Activated naive CD4-positive, alpha-beta T cell treated with anti-CD3 and anti-CD28 coated beads, Interleukin-2, amount 50 U/mL, for 24 hours (primary cell): ENCODE data around the gene CD200R1L.
A peak's percentile ranks its signal among the peaks of the same experiment; 100 is the strongest.

Experiments
- H3K27ac Mint-ChIP-seq: one replicate; pipeline ENCODE4 v1.8.0; 2021; ENCODE audit warnings: mild to moderate bottlenecking, mixed read lengths
- H3K27me3 Mint-ChIP-seq: one replicate; pipeline ENCODE4 v1.8.0; 2021; ENCODE audit warnings: mixed read lengths
- H3K36me3 Mint-ChIP-seq: one replicate; pipeline ENCODE4 v1.8.0; 2021; ENCODE audit warnings: mixed read lengths
- H3K4me1 Mint-ChIP-seq: one replicate; pipeline ENCODE4 v1.8.0; 2021; ENCODE audit warnings: mixed read lengths
- H3K4me3 Mint-ChIP-seq: one replicate; pipeline ENCODE4 v1.8.0; 2021; ENCODE audit warnings: mild to moderate bottlenecking, mixed read lengths
- H3K9me3 Mint-ChIP-seq: one replicate; pipeline ENCODE4 v1.8.0; 2021; ENCODE audit warnings: mixed read lengths

Gene CD200R1L, protein sequence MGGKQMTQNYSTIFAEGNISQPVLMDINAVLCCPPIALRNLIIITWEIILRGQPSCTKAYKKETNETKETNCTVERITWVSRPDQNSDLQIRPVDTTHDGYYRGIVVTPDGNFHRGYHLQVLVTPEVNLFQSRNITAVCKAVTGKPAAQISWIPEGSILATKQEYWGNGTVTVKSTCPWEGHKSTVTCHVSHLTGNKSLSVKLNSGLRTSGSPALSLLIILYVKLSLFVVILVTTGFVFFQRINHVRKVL

GRCh38 chr3:112846764-112847163, at the start of gene CD200R1L:
CD200R1L (minus strand) TSS chr3:112846864; CDS start chr3:112829367, 17,497 bp downstream.
- Mint-ChIP-seq H3K4me1 (peaks cover 22% of the 10 kb centered on the region), H3K27me3 (no peaks in the 10 kb centered on the region), H3K36me3 (peaks cover 7% of the 10 kb centered on the region), H3K27ac (no peak within 1 kb of the TSS), H3K9me3 (peaks cover 21% of the 10 kb centered on the region), H3K4me3 (peak within 1 kb of the TSS; percentile 1)

GRCh38 chr3:112894258-112894657, 47.6 kb upstream of the CD200R1L start:
- Mint-ChIP-seq H3K27ac (no peak overlapping the region), H3K4me1 (no peaks in the 10 kb centered on the region), H3K27me3 (no peaks in the 10 kb centered on the region), H3K36me3 (no peaks in the 10 kb centered on the region), H3K9me3 (no peaks in the 10 kb centered on the region), H3K4me3 (no peak overlapping the region)

- H3K4me3 Mint-ChIP-seq: no peak overlapping the region
- no peaks in the 10 kb centered on the region for H3K36me3 Mint-ChIP-seq
- no peaks in the 10 kb centered on the region for H3K9me3 Mint-ChIP-seq
- no peaks in the 10 kb centered on the region for H3K27me3 Mint-ChIP-seq
- H3K27ac Mint-ChIP-seq: no peak overlapping the region
- no peaks in the 10 kb centered on the region for H3K4me1 Mint-ChIP-seq
These were observed 42.7 kb upstream of the CD200R1L start for GRCh38 chr3:112889357-112889756.

- H3K4me3 Mint-ChIP-seq: no peak overlapping the region
These were observed 41.9 kb upstream of the CD200R1L start for GRCh38 chr3:112888381-112889085.

DNA sequence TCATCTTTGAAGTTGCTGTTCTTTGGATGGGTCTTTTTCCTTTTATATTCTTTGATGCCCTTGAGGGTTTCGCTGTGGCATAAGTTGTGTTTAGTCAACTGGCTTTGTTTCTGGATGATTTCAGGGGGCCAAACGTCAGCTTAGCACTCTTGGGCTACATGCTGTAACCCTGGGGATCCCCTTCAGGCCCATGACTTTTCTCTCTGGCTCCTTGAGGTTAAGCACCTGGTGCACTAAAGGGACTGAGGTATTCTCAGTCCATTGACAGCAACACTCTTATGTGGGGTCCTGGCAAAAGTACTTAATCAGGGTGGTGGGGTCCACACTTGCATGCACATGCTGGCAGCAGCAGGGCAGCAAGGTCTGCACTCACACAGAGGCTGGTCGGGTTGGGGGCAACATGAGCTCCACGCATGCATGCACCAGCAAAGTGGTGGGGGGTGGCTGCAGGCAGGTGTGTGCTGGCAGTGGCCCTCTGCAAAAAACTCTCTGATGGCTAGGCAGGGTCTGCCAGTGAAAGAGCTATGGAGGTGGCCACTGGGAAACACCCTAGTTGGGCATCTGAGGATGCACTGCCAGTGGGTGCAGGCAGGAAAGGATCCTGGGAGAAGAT, 38.1 kb upstream of the CD200R1L start:
- no peaks in the 10 kb centered on the region for H3K27me3 Mint-ChIP-seq
- H3K9me3 Mint-ChIP-seq: no peaks in the 10 kb centered on the region

More at GRCh38 chr3:112888381-112889085, 41.9 kb upstream of the CD200R1L start:
- Mint-ChIP-seq H3K27ac (no peak overlapping the region), H3K36me3 (no peaks in the 10 kb centered on the region), H3K9me3 (no peaks in the 10 kb centered on the region), H3K4me1 (no peaks in the 10 kb centered on the region), H3K27me3 (no peaks in the 10 kb centered on the region)

GRCh38 chr3:112881891-112882290, 35.2 kb upstream of the CD200R1L start:
- H3K4me3 Mint-ChIP-seq: no peak overlapping the region
- no peak overlapping the region for H3K27ac Mint-ChIP-seq

More for the DNA sequence above, 38.1 kb upstream of the CD200R1L start:
- no peaks in the 10 kb centered on the region for H3K36me3 Mint-ChIP-seq
- H3K4me1 Mint-ChIP-seq: no peaks in the 10 kb centered on the region
- no peak overlapping the region for H3K4me3 Mint-ChIP-seq
- no peak overlapping the region for H3K27ac Mint-ChIP-seq

GRCh38 chr3:112875561-112875960, 28.9 kb upstream of the CD200R1L start:
- H3K4me3 Mint-ChIP-seq: no peak overlapping the region
- H3K4me1 Mint-ChIP-seq: no peaks in the 10 kb centered on the region
- no peak overlapping the region for H3K27ac Mint-ChIP-seq
- H3K9me3 Mint-ChIP-seq: peaks cover 8% of the 10 kb centered on the region
- peaks cover 6% of the 10 kb centered on the region for H3K36me3 Mint-ChIP-seq
- no peaks in the 10 kb centered on the region for H3K27me3 Mint-ChIP-seq

More at GRCh38 chr3:112881891-112882290, 35.2 kb upstream of the CD200R1L start:
- Mint-ChIP-seq H3K4me1 (no peaks in the 10 kb centered on the region), H3K9me3 (no peaks in the 10 kb centered on the region), H3K36me3 (no peaks in the 10 kb centered on the region), H3K27me3 (no peaks in the 10 kb centered on the region)

DNA sequence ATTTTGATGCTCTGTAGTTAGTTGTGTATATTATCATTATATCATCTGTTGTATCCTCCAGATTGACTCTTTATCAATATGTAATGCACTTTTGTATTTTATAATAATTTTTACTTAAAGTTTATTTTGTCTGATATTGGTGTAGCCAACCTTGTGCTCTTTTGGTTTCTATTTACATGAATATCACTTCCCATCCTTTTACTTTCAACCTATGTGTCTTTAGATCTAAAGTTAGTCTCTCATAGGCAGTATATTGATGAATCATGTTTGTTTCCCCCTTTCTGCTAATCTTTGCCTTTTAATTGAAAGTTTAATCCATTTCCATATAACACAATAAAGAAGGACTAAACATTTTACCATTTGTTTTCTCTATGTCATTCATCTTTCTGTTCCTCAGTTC, 28.1 kb upstream of the CD200R1L start:
- Mint-ChIP-seq H3K9me3 (peaks cover 15% of the 10 kb centered on the region), H3K27me3 (no peaks in the 10 kb centered on the region), H3K4me3 (no peak overlapping the region)

GRCh38 chr3:112873632-112874031, 27.0 kb upstream of the CD200R1L start:
- Mint-ChIP-seq H3K36me3 (peaks cover 13% of the 10 kb centered on the region), H3K27me3 (no peaks in the 10 kb centered on the region), H3K4me1 (no peaks in the 10 kb centered on the region), H3K27ac (no peak overlapping the region), H3K9me3 (peaks cover 15% of the 10 kb centered on the region), H3K4me3 (no peak overlapping the region)

More for the DNA sequence above, 28.1 kb upstream of the CD200R1L start:
- Mint-ChIP-seq H3K36me3 (peaks cover 11% of the 10 kb centered on the region), H3K27ac (no peak overlapping the region), H3K4me1 (no peaks in the 10 kb centered on the region)

- Mint-ChIP-seq H3K4me3 (no peak overlapping the region), H3K27ac (no peak overlapping the region), H3K9me3 (peaks cover 20% of the 10 kb centered on the region), H3K4me1 (no peaks in the 10 kb centered on the region), H3K36me3 (peaks cover 20% of the 10 kb centered on the region), H3K27me3 (no peaks in the 10 kb centered on the region)
These were observed 25.1 kb upstream of the CD200R1L start for GRCh38 chr3:112871735-112872134.

- Mint-ChIP-seq H3K27me3 (no peaks in the 10 kb centered on the region), H3K4me3 (no peak overlapping the region), H3K4me1 (no peaks in the 10 kb centered on the region), H3K9me3 (peaks cover 32% of the 10 kb centered on the region), H3K36me3 (peaks cover 14% of the 10 kb centered on the region), H3K27ac (no peak overlapping the region)
These were observed 19.1 kb upstream of the CD200R1L start for GRCh38 chr3:112865757-112866156.

- no peak overlapping the region for H3K27ac Mint-ChIP-seq
- H3K9me3 Mint-ChIP-seq: peaks cover 18% of the 10 kb centered on the region
- H3K36me3 Mint-ChIP-seq: peaks cover 2% of the 10 kb centered on the region
- H3K27me3 Mint-ChIP-seq: no peaks in the 10 kb centered on the region
- H3K4me3 Mint-ChIP-seq: no peak overlapping the region
- peaks cover 27% of the 10 kb centered on the region for H3K4me1 Mint-ChIP-seq
These were observed 14.2 kb upstream of the CD200R1L start for GRCh38 chr3:112860898-112861297.

DNA sequence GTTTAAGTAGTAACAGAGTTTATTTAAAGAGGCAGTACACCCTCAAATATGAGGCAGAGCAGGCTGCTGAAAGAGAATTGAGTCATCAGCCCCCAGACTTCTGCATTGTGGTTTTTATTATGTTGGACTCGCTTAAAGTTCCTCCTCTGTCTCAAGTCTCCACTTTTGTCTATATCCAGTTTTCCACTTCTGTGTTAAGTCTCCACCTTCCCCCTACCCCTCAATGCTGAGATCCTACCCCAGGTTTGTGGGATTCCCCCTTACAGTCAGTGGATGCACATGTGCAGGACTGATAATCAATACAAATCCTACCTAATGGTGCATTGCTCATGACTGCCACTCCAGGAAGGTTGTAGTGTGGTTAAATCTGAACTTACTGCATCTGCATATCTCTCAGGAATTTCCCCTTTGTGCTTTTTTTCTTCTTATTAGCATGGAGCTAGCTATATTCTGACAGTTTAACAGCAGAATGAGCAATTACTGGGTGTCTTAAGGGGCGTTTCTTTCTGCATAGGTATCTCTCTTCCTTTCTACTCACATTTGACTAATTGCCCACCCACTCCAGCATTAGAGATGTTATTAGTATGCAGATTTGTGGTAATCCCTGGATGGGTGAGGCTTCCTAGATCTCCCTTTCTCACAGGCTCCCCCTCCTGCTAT, 11.9 kb upstream of the CD200R1L start:
- peaks cover 14% of the 10 kb centered on the region for H3K9me3 Mint-ChIP-seq
- peaks cover 2% of the 10 kb centered on the region for H3K36me3 Mint-ChIP-seq
- peak overlapping the region; percentile 31 for H3K4me3 Mint-ChIP-seq
- peaks cover 27% of the 10 kb centered on the region for H3K4me1 Mint-ChIP-seq
- no peaks in the 10 kb centered on the region for H3K27me3 Mint-ChIP-seq
- H3K27ac Mint-ChIP-seq: peak overlapping the region; percentile 63

DNA sequence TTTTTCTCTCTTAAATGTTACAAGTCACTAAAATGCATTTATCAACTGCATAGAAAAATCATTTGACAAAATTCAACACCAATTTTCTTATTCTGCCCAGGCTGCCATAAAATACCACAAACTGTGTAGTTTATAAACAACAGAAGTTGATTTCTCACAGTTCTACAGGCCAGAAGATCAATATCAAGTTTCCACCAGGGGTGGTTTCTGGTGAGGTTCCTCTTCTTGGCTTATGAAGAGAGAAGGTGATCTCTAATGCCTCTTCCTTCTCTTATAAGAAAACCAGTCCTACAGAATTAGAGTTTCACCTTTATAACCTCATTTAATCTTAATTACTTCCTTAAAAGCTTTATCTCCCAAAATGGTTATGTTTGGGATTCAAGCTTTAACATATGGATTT, 10.9 kb upstream of the CD200R1L start:
- H3K4me1 Mint-ChIP-seq: peaks cover 27% of the 10 kb centered on the region
- peaks cover 2% of the 10 kb centered on the region for H3K36me3 Mint-ChIP-seq
- H3K9me3 Mint-ChIP-seq: peaks cover 7% of the 10 kb centered on the region
- no peak overlapping the region for H3K4me3 Mint-ChIP-seq
- peak overlapping the region; percentile 60 for H3K27ac Mint-ChIP-seq
- no peaks in the 10 kb centered on the region for H3K27me3 Mint-ChIP-seq

- Mint-ChIP-seq H3K36me3 (peaks cover 6% of the 10 kb centered on the region), H3K27ac (no peak overlapping the region), H3K9me3 (peaks cover 13% of the 10 kb centered on the region), H3K27me3 (no peaks in the 10 kb centered on the region), H3K4me3 (no peak overlapping the region), H3K4me1 (peaks cover 27% of the 10 kb centered on the region)
These were observed 9.9 kb upstream of the CD200R1L start for GRCh38 chr3:112856537-112856936.
